ENCODE results near the gene NEURL1.

NEURL1 gene

GRCh38 chr10:103569896-103570295 is 76.4 kb downstream of the NEURL1 start:
- no peak for DNase-seq

GRCh38 chr10:103570844-103571655 is 77.5 kb downstream of the NEURL1 start:
- no peak for DNase-seq

- no peak for DNase-seq
Measured at GRCh38 chr10:103571656-103571975, 78.1 kb downstream of the NEURL1 start.

- no peak for DNase-seq
Measured at GRCh38 chr10:103572347-103573204, 79.1 kb downstream of the NEURL1 start.

- DNase-seq: no peak
Measured at GRCh38 chr10:103573205-103573487, 79.6 kb downstream of the NEURL1 start.

GRCh38 chr10:103574097-103575061 is 80.9 kb downstream of the NEURL1 start:
- no peak for DNase-seq

- no peak for DNase-seq
Measured at GRCh38 chr10:103575416-103576075, 82.0 kb downstream of the NEURL1 start.

- no peak for DNase-seq
Measured at GRCh38 chr10:103576076-103576471, 82.6 kb downstream of the NEURL1 start.

GRCh38 chr10:103576862-103577261 is 83.4 kb downstream of the NEURL1 start:
- DNase-seq: no peak

GRCh38 chr10:103578782-103579382 is 85.4 kb downstream of the NEURL1 start:
- DNase-seq: no peak

- no peak for DNase-seq
Measured at GRCh38 chr10:103580011-103580410, 86.5 kb downstream of the NEURL1 start.

- no peak for DNase-seq
Measured at GRCh38 chr10:103580430-103580829, 86.9 kb downstream of the NEURL1 start.

- no peak for DNase-seq
Measured at GRCh38 chr10:103581499-103581898, 88.0 kb downstream of the NEURL1 start.

GRCh38 chr10:103582331-103583123 is 89.0 kb downstream of the NEURL1 start:
- no peak for DNase-seq

GRCh38 chr10:103583871-103584215 is 90.3 kb downstream of the NEURL1 start:
- no peak for DNase-seq

- DNase-seq: no peak
Measured at GRCh38 chr10:103584216-103585010, 90.9 kb downstream of the NEURL1 start.

GRCh38 chr10:103585011-103585405 is 91.5 kb downstream of the NEURL1 start:
- DNase-seq: no peak

GRCh38 chr10:103587073-103587472 is 93.6 kb downstream of the NEURL1 start:
- DNase-seq: no peak

- DNase-seq: no peak
Measured at GRCh38 chr10:103589074-103589630, 95.6 kb downstream of the NEURL1 start.

GRCh38 chr10:103590060-103590459 is 96.6 kb downstream of the NEURL1 start:
- DNase-seq: no peak
